Endometrial microvascular endothelial cells (primary cell): ENCODE data around the gene KANK3. TPM values are rescaled to one million over a fixed set of nuclear protein-coding genes. Genes with fewer than 3 reads are reported as not detected.
"Not testable (repeated sequence)": the region's sequence is repeated elsewhere in the genome, so short reads cannot be mapped to it uniquely, and the experiment has no call there.

ENCODE experiments used
- in situ Hi-C: cut with HindIII; loops from 2 replicates; pipeline ENCODE4 v1.10.0; 2017; ENCODE audit warnings: low sequenced_read_pairs, low pct_unique_long_range_greater_than_20kb; ENCODE audit errors: inconsistent ontology term
- total RNA-seq: library from RNA; depleted of rRNA; stranded (reverse); fragments of >200 nt; gene quantifications from one replicate; pipeline ENCODE4 v1.2.3, GENCODE V29; 2015; ENCODE audit errors: inconsistent ontology term

The KANK3 gene
- total RNA-seq, 1 donor from 2014 or later: 22.7 TPM

GRCh38 chr19:8373867-8374813, 31.1 kb upstream of the KANK3 start:
- in situ Hi-C loops: no loop called here

DNA sequence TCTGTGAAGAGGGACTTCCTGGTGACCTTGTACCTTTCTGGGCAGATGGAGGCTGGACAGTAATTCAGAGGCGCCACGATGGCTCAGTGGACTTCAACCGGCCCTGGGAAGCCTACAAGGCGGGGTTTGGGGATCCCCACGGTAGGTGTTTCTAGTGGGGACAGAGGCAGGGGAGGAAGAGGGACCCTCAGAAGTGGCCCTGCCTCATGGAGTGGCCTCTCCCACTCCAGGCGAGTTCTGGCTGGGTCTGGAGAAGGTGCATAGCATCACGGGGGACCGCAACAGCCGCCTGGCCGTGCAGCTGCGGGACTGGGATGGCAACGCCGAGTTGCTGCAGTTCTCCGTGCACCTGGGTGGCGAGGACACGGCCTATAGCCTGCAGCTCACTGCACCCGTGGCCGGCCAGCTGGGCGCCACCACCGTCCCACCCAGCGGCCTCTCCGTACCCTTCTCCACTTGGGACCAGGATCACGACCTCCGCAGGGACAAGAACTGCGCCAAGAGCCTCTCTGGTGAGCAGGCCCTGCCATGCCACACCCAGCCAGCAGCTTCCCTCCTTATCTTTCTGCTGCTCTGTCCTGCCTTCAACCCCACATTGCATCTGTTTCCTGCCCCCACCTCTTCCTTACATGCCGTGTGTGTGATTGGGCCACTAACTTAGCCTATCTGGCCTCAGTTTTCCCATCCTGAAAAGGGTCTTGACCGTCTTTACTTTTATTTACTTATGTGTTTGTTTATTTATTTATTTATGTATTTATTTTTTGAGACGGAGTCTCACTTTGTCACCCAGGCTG, 28.1 kb upstream of the KANK3 start:
- in situ Hi-C loops: no loop called here

- in situ Hi-C loops: no loop called here
These were observed 27.3 kb upstream of the KANK3 start for GRCh38 chr19:8370176-8371010.

GRCh38 chr19:8367327-8368001, 24.4 kb upstream of the KANK3 start:
- in situ Hi-C loops: no loop called here

DNA sequence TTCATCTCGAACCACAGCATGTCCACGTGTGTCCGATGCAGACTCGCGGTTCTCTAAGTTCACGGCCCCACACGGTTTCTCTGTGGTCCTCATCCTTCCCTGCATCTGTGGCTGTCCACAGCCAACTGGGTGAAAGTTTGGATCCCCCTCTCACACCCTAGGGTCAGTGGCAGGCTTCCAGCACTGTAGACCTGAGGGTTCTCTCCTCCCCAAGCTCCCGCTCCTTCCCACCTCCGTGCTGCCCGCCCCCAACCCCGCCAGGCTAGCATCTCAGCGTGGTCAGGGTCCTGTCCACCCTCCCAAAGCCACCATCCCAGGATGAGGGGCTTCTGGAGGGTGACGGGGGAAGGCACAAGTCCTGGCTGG, 23.9 kb upstream of the KANK3 start:
- in situ Hi-C loops: no loop called here

GRCh38 chr19:8366121-8366581, 23.1 kb upstream of the KANK3 start:
- in situ Hi-C loops: no loop called here

GRCh38 chr19:8363803-8364771, 21.0 kb upstream of the KANK3 start, which contains the start of gene ANGPTL4:
TSS of gene ANGPTL4 (plus strand) at chr19:8364155. CDS start at chr19:8364322, 167 bp downstream.
- in situ Hi-C loops: no loop called here

DNA sequence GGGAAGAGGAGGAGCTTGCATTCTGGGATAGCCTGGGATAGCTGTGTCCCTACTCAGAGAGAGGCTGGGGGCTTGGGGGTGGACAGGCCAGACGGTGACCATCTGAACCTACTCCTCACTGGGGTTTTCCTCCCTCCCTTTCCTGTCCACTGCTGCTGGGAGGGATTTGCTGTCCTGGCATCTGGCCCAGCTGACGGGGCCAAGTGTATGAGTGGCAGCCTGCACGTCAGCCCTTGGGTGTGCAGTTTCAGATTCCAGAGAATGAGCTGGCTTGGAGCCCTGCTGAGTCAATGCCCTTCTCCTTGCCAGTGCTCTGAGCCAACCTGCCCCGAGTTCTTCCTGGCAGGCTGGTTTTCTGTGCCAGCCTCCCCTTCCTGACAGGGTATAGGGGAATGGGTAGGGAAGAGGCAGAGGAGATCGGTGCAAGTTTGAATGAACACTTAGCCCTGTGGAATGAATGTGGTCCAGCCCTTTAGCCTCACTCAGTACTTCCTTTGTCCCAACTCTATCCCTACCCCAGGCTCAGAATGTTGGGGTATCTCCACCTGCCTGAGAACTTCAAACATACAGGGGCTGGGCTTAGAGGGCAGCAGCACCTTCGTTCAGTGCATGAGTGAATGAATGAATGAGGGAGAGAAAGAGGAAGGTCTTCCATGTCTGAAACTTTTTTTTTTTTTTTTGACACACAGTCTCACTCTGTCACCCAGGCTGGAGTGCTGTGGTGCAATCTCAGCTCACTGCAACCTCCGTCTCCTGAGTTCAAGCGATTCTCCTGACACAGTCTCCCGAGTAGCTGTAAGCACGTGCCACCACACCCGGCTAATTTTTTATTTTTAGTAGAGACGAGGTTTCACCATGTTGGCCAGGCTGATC, 19.1 kb upstream of the KANK3 start:
- in situ Hi-C loops: no loop called here

DNA sequence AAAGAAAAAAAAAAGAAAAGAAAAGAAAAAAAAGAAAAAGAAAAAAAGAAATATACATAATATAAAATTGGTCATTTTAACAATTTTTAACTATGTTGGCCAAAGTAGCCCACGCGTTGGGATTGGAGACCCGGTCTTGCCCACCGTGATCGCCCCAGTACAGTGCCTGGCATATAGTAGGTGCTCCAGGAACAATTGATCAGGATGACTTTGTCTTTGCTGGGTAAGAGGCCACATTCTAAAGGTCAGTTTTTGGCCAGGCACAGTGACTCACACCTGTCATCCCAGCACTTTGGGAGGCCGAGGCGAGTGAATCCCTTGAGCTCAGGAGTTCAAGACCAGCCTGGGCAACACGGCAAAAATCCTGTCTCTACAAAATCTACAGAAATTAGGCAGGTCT, 17.1 kb upstream of the KANK3 start:
- in situ Hi-C loops: no loop called here

DNA sequence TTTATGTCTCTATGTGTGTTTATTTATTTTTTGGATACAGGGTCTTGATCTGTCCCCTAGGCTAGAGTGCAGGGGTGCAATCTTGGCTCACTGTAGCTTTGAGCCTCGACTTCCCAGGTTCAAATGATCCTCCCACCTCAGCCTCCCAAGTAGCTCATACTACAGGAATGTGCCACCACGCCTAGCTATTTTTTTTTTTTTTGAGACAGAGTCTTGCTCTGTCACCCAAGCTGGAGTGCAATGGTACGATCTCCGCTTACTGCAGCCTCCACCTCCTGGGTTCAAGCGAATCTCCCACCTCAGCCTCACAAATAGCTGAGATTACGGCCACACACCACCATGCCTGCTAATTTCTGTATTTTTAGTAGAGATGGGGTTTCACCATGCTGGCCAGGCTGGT, 15.9 kb upstream of the KANK3 start:
- in situ Hi-C loops: no loop called here

GRCh38 chr19:8357007-8357521, 14.0 kb upstream of the KANK3 start:
- in situ Hi-C loops: no loop called here

DNA sequence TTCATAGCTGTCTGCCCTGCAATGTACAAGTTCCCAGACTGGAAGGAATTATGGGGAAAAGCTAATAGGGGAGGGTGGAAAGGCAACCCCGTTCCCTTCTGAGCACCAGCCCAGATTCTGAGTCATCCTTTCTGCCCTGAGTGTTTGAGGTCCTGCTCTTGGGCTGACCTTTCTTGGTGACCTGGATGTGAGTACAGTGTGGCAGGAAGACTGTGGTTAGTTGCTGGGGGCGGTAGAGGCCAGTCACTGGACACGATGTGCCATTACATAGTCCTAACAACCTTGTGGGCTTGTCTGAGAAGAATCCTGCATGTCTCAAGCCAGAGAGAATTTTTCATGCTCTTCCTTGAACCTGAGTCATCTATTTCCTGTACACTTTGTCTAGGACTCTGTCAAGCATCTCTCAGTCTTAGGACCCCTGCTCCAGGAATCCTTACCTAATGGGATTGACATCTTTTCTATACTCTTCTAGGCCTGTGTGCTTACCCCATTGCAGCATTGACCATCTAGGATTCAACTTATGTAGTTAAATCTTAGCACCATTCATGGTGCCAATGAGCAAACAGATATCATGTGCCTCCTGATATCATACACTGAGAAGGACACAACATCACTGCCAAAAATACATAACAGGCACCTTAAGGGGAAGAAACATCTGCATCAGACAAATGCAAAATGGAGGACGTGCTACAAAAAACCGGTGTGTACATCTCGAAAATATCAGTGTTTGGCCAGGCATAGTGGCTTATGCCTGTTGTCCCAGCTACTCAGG, 12.8 kb upstream of the KANK3 start:
- in situ Hi-C loops: no loop called here

DNA sequence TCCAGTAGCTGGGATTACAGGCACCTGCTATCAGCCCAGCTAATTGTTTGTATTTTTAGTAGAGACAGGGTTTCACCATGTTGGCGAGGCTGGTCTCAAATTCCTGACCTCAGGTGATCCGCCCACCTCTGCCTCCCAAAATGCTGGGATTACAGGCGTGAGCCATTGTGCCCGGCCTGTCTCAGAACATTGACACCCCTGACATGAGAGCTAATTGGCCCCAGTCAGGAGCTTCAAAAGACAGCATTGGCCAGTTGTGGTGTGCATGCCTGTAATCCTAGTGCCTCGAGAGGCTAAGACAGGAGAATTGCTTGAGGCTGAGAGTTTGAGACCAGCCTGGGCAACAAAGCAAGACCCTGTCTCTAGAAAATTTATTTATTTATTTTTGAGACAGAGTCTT, 9.8 kb upstream of the KANK3 start:
- in situ Hi-C loops: not testable (repeated sequence)

DNA sequence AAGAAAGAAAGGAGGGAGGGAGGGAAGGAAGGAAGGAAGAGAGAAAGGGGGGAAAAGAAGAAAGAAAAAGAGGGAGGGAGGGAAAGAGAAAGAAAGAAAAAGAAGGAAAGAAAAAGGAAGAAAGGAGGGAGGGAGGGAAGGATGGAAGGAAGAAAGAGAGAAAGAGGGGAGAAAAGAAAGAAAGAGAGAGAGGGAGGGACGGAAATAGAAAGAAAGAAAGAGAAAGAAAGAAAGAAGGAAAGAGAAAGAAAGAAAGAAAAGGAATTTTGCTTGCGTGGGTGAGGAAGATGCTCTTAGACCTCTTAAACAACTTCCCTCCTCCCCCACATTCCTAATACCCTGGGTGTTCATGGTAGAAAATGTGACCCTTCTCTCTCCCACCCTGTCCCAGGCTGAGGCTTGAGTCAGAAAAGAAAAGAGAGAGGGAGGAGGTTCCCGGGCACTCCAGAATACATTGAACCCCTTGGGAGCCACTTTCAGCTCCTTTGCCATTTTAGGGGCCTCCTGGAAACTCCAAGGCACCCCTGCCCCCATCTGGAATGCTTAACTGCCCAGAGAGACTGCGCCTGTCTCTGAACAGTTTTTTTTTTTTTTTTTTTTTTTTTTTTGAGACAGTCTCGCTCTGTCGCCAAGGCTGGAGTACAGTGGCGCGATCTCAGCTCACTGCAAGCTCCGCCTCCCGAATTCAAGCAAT, 9.2 kb upstream of the KANK3 start:
- in situ Hi-C loops: no loop called here
